Neuronal stem cell (in vitro differentiated cells): Measurements from ENCODE around the gene CHST3.
A peak's percentile ranks its signal among the peaks of the same experiment; 100 is the strongest.

ENCODE experiments used
- DNase-seq: peaks from one replicate; pipeline ENCODE4 v3.0.0-alpha.2; 2013; ENCODE audit warnings: low spot score
- H2AFZ ChIP-seq: one replicate; pipeline ENCODE4 v1.6.1; 2013; ENCODE audit warnings: mild to moderate bottlenecking, low read length, inconsistent platforms
- H2AK5ac ChIP-seq: 2 replicates; pipeline ENCODE4 v1.6.1; 2013; ENCODE audit warnings: low read depth, mild to moderate bottlenecking, inconsistent platforms, low read length, moderate library complexity, mixed read lengths
- H2BK120ac ChIP-seq: 2 replicates; pipeline ENCODE4 v1.6.1; 2013; ENCODE audit warnings: low read depth, mild to moderate bottlenecking, inconsistent platforms, low read length, moderate library complexity, mixed read lengths
- H2BK12ac ChIP-seq: one replicate; pipeline ENCODE4 v1.6.1; 2013; ENCODE audit warnings: low read length, inconsistent platforms
- H2BK15ac ChIP-seq: 2 replicates; pipeline ENCODE4 v1.6.1; 2013; ENCODE audit warnings: mild to moderate bottlenecking, low read length, inconsistent platforms, mixed read lengths
- H2BK5ac ChIP-seq: one replicate; pipeline ENCODE4 v1.6.1; 2013; ENCODE audit warnings: inconsistent platforms, mild to moderate bottlenecking, low read length, moderate library complexity
- H3K14ac ChIP-seq: one replicate; pipeline ENCODE4 v1.6.1; 2013; ENCODE audit warnings: low read length, inconsistent platforms
- H3K18ac ChIP-seq: 2 replicates; pipeline ENCODE4 v1.6.1; 2013; ENCODE audit warnings: low read length, inconsistent platforms
- H3K23ac ChIP-seq: 2 replicates; pipeline ENCODE4 v1.6.1; 2013; ENCODE audit warnings: low read depth, mild to moderate bottlenecking, mixed read lengths, low read length, inconsistent platforms; ENCODE audit not compliant: poor library complexity
- H3K27ac ChIP-seq: replicated peaks from 3 replicates; pipeline ENCODE4 v1.5.1; 2013; ENCODE audit warnings: low read length, inconsistent platforms
- H3K27me3 ChIP-seq, 3 experiments: 2 replicates each; pipeline ENCODE4 v1.6.1; 2013; ENCODE audit warnings: low read length in 3 of 3, mild to moderate bottlenecking in 2 of 3, inconsistent platforms in 1 of 3, low read depth in 1 of 3, mixed read lengths in 1 of 3, moderate library complexity in 1 of 3; ENCODE audit not compliant: control insufficient read depth in 3 of 3, insufficient read depth in 3 of 3
- H3K36me3 ChIP-seq, 2 donors: replicated peaks in 1 of 2; 2 replicates each; pipeline ENCODE4 v1.6.1; 2013; ENCODE audit warnings: low read length in 2 of 2; ENCODE audit not compliant: control insufficient read depth in 2 of 2, insufficient read depth in 2 of 2
- H3K4ac ChIP-seq: 2 replicates; pipeline ENCODE4 v1.6.1; 2013; ENCODE audit warnings: inconsistent platforms, mild to moderate bottlenecking, low read length, moderate library complexity
- H3K4me1 ChIP-seq, 2 donors: 1 replicate in 1 of 2; 2 replicates in 1 of 2; pipeline ENCODE4 v1.6.1; 2013; ENCODE audit warnings: low read length in 2 of 2, low read depth in 1 of 2; ENCODE audit not compliant: control insufficient read depth in 2 of 2, insufficient read depth in 1 of 2
- H3K4me2 ChIP-seq: one replicate; pipeline ENCODE4 v1.6.1; 2013; ENCODE audit warnings: mild to moderate bottlenecking, low read length, inconsistent platforms; ENCODE audit not compliant: insufficient read depth, poor library complexity, severe bottlenecking
- H3K4me3 ChIP-seq, 2 donors: 2 replicates each; pipeline ENCODE4 v1.5.1; 2013; ENCODE audit warnings: low read length in 2 of 2, mild to moderate bottlenecking in 2 of 2, inconsistent platforms in 1 of 2, moderate library complexity in 1 of 2
- H3K79me1 ChIP-seq: one replicate; pipeline ENCODE4 v1.6.1; 2013; ENCODE audit warnings: low read depth, mild to moderate bottlenecking, inconsistent platforms, low read length, moderate library complexity
- H3K9ac ChIP-seq: one replicate; pipeline ENCODE4 v1.6.1; 2013; ENCODE audit warnings: mild to moderate bottlenecking, low read depth, low read length, inconsistent platforms; ENCODE audit not compliant: poor library complexity
- H3K9me3 ChIP-seq, 2 donors: replicated peaks in 1 of 2; 2 replicates each; pipeline versions ENCODE3 to v1.6.1; 2013; ENCODE audit warnings: low read length in 2 of 2, mild to moderate bottlenecking in 2 of 2, inconsistent platforms in 1 of 2, low read depth in 1 of 2, mixed read lengths in 1 of 2, moderate library complexity in 1 of 2; ENCODE audit not compliant: control insufficient read depth in 2 of 2, insufficient read depth in 1 of 2
- H4K8ac ChIP-seq: one replicate; pipeline ENCODE4 v1.6.1; 2013; ENCODE audit warnings: low read depth, mild to moderate bottlenecking, inconsistent platforms, low read length, moderate library complexity
- H4K91ac ChIP-seq: one replicate; pipeline ENCODE4 v1.6.1; 2013; ENCODE audit warnings: low read length, low read depth, mild to moderate bottlenecking, inconsistent platforms; ENCODE audit not compliant: poor library complexity
- WGBS, 2 donors: extraction: QIAGEN DNeasy Blood & Tissue Kit; methylation state at CpG; one replicate each; pipeline ENCODE4 v1.1.7; 2013; ENCODE audit warnings: missing lambda C conversion rate in 2 of 2, mixed read lengths in 1 of 2; ENCODE audit not compliant: insufficient read length in 2 of 2, insufficient replicate concordance in 1 of 2; ENCODE audit errors: extremely low coverage in 2 of 2; 5-methylcytosine and 5-hydroxymethylcytosine counted together

CHST3 gene

DNA sequence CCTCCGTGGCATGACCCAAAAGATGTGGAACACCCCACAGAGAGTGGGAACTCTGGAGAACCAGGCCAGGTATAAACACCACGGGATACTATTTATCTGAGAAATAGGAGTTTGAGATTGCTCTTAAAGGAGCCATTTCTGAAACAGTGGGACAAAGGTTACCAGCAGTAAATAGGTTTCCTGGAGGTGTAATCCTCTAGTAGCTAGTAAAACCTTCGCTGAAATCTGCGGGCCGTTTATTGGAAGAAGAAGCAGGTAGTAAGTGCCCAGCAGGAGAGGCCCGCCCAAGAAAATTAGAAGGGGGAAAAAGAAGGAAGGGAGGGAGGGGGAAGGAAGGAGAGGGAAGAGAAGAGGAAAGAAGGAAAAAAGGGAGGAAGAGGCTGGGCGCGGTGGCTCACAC, 51.6 kb downstream of the CHST3 start:
- no peak overlapping the region for H2BK15ac ChIP-seq
- no peak overlapping the region for H3K9ac ChIP-seq
- no peak overlapping the region for H2BK12ac ChIP-seq
- no peak overlapping the region for H4K8ac ChIP-seq
- peaks cover 0 to 10% of the 10 kb centered on the region in 2 donors for H3K4me1 ChIP-seq
- H3K27ac ChIP-seq: no peak overlapping the region
- no peaks in the 10 kb centered on the region for H3K79me1 ChIP-seq
- H3K4me3 ChIP-seq: no peak overlapping the region
- H3K18ac ChIP-seq: no peak overlapping the region
- H3K23ac ChIP-seq: no peak overlapping the region
- no CpG with 5 or more reads among the region's 8 CpGs for WGBS, 2 donors
- no peaks in the 10 kb centered on the region for H3K27me3 ChIP-seq
- no peaks in the 10 kb centered on the region for H3K9me3 ChIP-seq
- H2BK120ac ChIP-seq: no peak overlapping the region
- H3K4me2 ChIP-seq: no peak overlapping the region
- no peak overlapping the region for H2BK5ac ChIP-seq
- no peak overlapping the region for H4K91ac ChIP-seq
- H3K36me3 ChIP-seq: peaks cover 0 to 10% of the 10 kb centered on the region in 2 donors
- no peak overlapping the region for H3K4ac ChIP-seq
- DNase-seq: no peak
- H2AFZ ChIP-seq: no peak overlapping the region
- no peak overlapping the region for H3K14ac ChIP-seq
- no peak overlapping the region for H2AK5ac ChIP-seq

DNA sequence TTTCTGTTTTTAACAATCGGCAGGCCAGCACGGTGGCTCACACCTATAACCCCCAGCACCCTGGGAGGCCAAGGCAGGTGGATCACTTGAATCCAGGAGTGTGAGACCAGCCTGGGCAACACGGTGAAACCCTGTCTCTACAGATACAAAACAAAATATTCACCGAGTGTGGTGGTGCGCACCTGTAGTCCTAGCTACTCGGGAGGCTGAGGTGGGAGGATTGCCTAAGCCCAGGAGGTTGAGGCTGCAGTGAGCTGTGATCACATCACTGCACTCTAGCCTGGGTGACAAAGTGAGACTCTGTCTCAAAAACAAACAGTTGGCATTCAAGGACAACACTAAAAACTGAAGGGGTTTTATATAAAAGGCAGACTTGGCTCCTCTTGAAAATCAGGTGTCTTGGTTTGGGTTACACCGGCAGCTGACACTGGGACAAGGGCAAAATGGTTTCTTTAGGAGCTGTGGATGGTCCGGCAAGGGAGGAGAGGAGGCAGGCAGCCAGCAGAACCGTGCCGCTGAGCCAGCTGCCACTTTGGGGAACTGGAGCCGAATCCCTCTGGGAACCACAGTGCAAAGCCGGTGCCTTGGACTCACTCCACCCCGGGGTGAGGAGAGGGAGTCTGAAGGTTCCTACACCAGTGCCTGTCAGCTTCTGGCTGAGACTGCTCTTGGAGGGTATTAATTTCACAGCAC, 52.6 kb downstream of the CHST3 start:
- H2BK5ac ChIP-seq: no peak overlapping the region
- DNase-seq: no peak
- no peak overlapping the region for H3K27ac ChIP-seq
- peak overlapping the region; percentile 68 for H2AK5ac ChIP-seq
- no peak overlapping the region for H3K4ac ChIP-seq
- peaks cover 0 to under 1% of the 10 kb centered on the region in 2 donors for H3K36me3 ChIP-seq
- H3K14ac ChIP-seq: no peak overlapping the region
- H4K8ac ChIP-seq: no peak overlapping the region
- no CpG with 5 or more reads among the region's 13 CpGs for WGBS, 2 donors
- H3K23ac ChIP-seq: no peak overlapping the region
- no peaks in the 10 kb centered on the region for H3K9me3 ChIP-seq
- H2BK12ac ChIP-seq: no peak overlapping the region
- no peak overlapping the region for H3K4me3 ChIP-seq
- H2BK120ac ChIP-seq: no peak overlapping the region
- no peak overlapping the region for H3K4me2 ChIP-seq
- H3K9ac ChIP-seq: no peak overlapping the region
- H3K27me3 ChIP-seq: no peaks in the 10 kb centered on the region
- no peaks in the 10 kb centered on the region for H3K79me1 ChIP-seq
- H3K4me1 ChIP-seq: peaks cover 0 to 10% of the 10 kb centered on the region in 2 donors
- H2AFZ ChIP-seq: no peak overlapping the region
- peak overlapping the region; percentile 66 for H3K18ac ChIP-seq
- peak overlapping the region; percentile 54 for H2BK15ac ChIP-seq
- H4K91ac ChIP-seq: no peak overlapping the region

DNA sequence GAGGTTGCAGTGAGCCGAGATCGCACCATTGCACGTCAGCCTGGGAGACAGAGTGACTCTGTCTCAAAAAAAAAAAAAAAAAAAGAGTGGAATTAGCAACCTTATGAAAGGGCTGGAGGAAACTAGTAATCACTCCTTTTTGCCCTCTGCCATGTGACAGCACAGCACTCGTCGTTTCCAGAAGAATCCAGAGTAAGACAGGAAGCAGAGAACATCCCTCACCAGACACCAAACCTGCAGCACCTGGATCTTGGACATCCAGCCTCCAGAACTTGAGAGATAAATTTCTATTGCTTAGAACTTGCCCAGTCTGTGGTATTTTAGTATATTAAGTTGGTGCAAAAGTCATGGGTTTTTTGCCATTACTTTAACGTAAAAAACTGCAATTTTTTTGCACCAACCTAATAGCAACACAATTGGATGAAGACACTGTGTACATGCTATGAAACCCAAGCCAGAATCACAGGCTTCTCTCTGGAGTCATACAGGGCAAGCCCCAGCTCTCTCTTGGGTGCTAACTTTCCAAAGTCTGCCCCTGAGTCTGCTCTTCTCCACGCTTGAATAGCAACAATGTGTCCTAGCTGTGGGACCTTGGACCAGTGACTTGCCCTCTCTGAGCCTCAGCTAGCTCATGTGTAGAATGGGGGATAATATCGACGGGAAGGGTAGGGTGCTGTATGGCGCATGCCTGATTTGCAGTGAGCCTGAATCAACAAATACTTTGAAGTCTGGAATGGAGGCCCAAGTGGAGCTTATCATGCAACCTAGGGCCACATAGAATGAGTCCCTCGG, 55.1 kb downstream of the CHST3 start:
- no peak overlapping the region for H3K14ac ChIP-seq
- H2AK5ac ChIP-seq: no peak overlapping the region
- H4K8ac ChIP-seq: no peak overlapping the region
- no peak for DNase-seq
- H2BK12ac ChIP-seq: no peak overlapping the region
- H3K27ac ChIP-seq: no peak overlapping the region
- peaks cover 0 to 2% of the 10 kb centered on the region in 2 donors for H3K9me3 ChIP-seq
- no peak overlapping the region for H2BK120ac ChIP-seq
- H3K4me1 ChIP-seq: peaks cover 0 to 10% of the 10 kb centered on the region in 2 donors
- H2AFZ ChIP-seq: no peak overlapping the region
- H3K4me3 ChIP-seq: no peak overlapping the region
- WGBS, 2 donors: no CpG with 5 or more reads among the region's 11 CpGs
- H2BK5ac ChIP-seq: no peak overlapping the region
- no peak overlapping the region for H4K91ac ChIP-seq
- no peak overlapping the region for H3K18ac ChIP-seq
- H3K4ac ChIP-seq: no peak overlapping the region
- no peaks in the 10 kb centered on the region for H3K27me3 ChIP-seq
- H3K79me1 ChIP-seq: no peaks in the 10 kb centered on the region
- no peak overlapping the region for H3K4me2 ChIP-seq
- no peaks in the 10 kb centered on the region for H3K36me3 ChIP-seq
- no peak overlapping the region for H2BK15ac ChIP-seq
- H3K9ac ChIP-seq: no peak overlapping the region
- H3K23ac ChIP-seq: no peak overlapping the region
